Stomach (tissue), 4 donors: Measurements from ENCODE around the gene SCN1A.

Experiments used
- POLR2A ChIP-seq, 4 donors: fragments of 450-650 bp; IDR thresholded peaks; one replicate each; pipeline ENCODE4 v1.6.1; 2016; ENCODE audit warnings: antibody characterized with exemption in 4 of 4, control low read depth in 2 of 4, mild to moderate bottlenecking in 1 of 4, moderate library complexity in 1 of 4
- POLR2AphosphoS5 ChIP-seq, 3 donors: sonication (generic); formaldehyde crosslinking; IDR thresholded peaks; one replicate each; pipeline ENCODE4 v1.6.1; 2016; ENCODE audit warnings: antibody characterized with exemption in 3 of 3
- TF ChIP-seq, protein P1 (sequence below), 7 experiments: fragments of 450-650 bp in 4 of 7; fragments of 200-600 bp in 3 of 7; sonication (generic) in 3 of 7; IDR thresholded peaks; one replicate each; pipeline ENCODE4 v1.5.1; 2016 to 2019; ENCODE audit warnings: antibody characterized with exemption in 7 of 7, control low read depth in 2 of 7, mild to moderate bottlenecking in 1 of 7

DNA sequence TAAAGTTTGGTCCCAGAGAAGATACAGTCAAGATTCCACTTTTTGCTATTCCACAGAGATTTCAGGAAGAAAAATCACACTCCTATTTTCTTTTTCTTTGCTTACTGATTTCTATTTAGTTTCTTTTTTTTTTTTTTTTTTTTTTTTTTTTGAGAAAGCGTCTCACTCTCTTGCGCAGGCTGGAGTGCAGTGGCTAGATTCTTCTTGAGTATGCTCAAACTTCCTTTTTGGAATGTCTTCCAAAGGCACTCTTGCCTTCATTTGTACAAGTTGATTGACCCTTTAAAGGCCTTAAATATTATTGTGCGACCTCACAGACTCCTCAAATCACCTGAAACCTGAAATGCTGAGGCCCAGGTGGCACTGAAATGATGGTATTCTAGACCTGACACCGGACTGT, 9.6 kb downstream of the SCN1A start:
- TF ChIP-seq POLR2AphosphoS5 (IDR thresholded peaks at IDR 0.05) (no peak), POLR2A (IDR thresholded peaks at IDR 0.05) (no peak)
- TF ChIP-seq, protein P1, sequence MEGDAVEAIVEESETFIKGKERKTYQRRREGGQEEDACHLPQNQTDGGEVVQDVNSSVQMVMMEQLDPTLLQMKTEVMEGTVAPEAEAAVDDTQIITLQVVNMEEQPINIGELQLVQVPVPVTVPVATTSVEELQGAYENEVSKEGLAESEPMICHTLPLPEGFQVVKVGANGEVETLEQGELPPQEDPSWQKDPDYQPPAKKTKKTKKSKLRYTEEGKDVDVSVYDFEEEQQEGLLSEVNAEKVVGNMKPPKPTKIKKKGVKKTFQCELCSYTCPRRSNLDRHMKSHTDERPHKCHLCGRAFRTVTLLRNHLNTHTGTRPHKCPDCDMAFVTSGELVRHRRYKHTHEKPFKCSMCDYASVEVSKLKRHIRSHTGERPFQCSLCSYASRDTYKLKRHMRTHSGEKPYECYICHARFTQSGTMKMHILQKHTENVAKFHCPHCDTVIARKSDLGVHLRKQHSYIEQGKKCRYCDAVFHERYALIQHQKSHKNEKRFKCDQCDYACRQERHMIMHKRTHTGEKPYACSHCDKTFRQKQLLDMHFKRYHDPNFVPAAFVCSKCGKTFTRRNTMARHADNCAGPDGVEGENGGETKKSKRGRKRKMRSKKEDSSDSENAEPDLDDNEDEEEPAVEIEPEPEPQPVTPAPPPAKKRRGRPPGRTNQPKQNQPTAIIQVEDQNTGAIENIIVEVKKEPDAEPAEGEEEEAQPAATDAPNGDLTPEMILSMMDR (IDR thresholded peaks at IDR 0.05) = no peak
